ENCODE measurements around the gene LDLRAD2.

DNA sequence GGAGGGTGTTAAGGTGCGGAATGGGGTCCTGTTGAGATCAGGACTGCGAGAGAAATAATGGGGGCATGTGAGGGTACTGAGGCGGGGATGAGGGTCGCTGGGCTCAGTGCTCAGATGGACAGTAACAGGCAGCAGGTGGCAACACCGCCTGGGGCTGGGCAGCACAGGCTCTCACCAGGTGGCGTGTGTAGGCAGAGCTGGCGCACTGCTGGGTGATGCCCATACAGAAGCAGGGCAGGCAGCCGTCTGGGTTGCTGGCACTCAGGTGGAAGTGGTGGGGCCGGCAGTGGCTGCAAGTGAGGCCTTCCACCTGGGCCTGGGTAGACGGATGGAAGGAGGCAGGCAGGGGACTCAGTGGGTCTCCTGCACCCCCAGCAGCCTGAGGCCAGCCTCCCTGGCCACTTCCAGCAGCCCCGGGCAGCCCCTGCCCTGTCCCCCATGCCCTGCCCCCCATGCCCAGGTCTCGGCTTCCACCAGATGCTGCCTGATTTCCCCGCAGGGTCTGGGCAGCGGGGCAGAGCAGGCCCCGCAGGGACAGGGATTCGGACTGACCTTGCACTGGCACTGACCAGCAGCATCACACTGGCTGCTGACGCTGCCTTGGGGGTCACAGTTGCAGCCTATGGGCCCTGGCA is 60.5 kb downstream of the LDLRAD2 start:
- no peak for TF ChIP-seq ELF4 (IDR thresholded peaks at IDR 0.05)
- TF ChIP-seq, protein P1, sequence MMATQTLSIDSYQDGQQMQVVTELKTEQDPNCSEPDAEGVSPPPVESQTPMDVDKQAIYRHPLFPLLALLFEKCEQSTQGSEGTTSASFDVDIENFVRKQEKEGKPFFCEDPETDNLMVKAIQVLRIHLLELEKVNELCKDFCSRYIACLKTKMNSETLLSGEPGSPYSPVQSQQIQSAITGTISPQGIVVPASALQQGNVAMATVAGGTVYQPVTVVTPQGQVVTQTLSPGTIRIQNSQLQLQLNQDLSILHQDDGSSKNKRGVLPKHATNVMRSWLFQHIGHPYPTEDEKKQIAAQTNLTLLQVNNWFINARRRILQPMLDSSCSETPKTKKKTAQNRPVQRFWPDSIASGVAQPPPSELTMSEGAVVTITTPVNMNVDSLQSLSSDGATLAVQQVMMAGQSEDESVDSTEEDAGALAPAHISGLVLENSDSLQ (IDR thresholded peaks at IDR 0.05) = no peak
- TF ChIP-seq SP1 (IDR thresholded peaks at IDR 0.05) = no peak
- TF ChIP-seq FOXA1 (IDR thresholded peaks at IDR 0.05) = no peak
- no peak for TF ChIP-seq FOXK2 (IDR thresholded peaks at IDR 0.05)
- TF ChIP-seq BHLHE40 (IDR thresholded peaks at IDR 0.05; ENCODE audit: borderline replicate concordance) = no peak
- TF ChIP-seq NFRKB (IDR thresholded peaks at IDR 0.05) = no peak
- TF ChIP-seq ZNF384 (IDR thresholded peaks at IDR 0.05) = no peak
- TF ChIP-seq FOXM1 (IDR thresholded peaks at IDR 0.05; ENCODE audit: borderline replicate concordance) = no peak
